Activated CD4-positive, CD25-positive, alpha-beta regulatory T cell (primary cell): Measurements from ENCODE around the gene PCYOX1L.

ENCODE experiments used
- DNase-seq, 4 experiments: peaks; one replicate each; lab custom pipeline; 2025; lab: John Stamatoyannopoulos, UW

Gene PCYOX1L

GRCh38 chr5:149337736-149338135, 20.1 kb upstream of the PCYOX1L start:
- no peak for DNase-seq

DNA sequence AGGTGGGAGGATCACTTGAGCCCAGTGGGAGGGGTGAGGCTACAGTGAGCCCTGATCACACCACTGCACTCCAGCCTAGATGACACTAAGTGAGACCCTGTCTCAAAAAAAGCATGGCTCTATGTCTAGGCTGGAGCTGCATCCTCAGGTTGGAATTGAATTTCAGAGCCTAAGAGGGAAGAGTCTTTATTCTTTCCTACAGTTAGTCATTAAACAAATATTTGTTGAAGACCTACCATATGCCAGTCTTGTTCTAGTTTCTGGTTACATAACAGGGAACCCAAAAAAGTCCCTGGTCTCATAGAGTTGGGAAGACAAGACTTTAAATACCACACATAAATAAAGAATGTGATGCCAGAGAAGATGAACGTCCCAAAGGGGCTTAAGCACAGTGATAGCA, 19.5 kb upstream of the PCYOX1L start:
- no peak for DNase-seq

DNA sequence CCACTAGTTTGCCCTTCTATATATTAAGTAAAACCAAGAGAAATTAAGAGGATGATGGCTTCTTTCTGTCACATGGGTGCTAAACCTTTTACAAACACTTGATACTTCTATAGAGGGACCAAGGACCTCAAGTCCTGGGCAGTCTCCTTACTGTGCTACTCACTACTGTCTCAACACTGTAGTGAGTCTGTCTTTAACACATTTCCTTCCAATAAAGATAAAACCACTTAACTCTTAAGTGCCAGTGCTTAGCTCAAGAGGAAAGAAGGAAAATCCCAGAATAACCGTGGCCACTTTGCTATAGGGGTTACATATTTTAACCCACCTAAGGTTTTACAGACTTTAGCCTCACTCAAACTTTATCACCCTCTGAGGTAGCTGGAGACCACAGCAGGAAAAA, 16.9 kb upstream of the PCYOX1L start:
- no peak for DNase-seq

GRCh38 chr5:149341876-149342275, 16.0 kb upstream of the PCYOX1L start:
- no peak for DNase-seq

DNA sequence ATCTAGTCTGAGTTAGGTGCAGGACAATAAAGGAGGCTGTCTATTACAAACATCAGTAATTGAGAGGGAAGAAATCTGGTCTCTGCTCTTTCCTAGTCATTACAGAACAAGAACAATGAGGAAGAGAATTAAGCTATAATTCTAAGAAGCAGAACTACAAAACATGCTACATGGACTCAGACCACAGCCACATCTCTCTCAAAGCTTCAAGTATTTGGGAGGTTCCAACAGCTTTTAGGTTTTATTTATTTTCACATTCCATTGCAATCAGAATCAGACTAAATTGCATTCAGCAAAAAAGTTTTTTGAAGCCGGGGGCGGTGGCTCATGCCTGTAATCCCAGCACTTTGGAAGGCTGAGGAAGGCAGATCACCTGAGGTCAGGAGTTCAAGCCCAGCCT, 13.7 kb upstream of the PCYOX1L start:
- no peak for DNase-seq

GRCh38 chr5:149345147-149345891, 12.5 kb upstream of the PCYOX1L start, which contains the start of gene GRPEL2:
TSS of gene GRPEL2 (plus strand) at chr5:149345499. CDS start at chr5:149345540, 41 bp downstream.
- DNase-seq = peak; percentile 68 to 79 (median 74)

- DNase-seq = no peak
Observed at GRCh38 chr5:149345892-149346222, 12.0 kb upstream of the PCYOX1L start.

DNA sequence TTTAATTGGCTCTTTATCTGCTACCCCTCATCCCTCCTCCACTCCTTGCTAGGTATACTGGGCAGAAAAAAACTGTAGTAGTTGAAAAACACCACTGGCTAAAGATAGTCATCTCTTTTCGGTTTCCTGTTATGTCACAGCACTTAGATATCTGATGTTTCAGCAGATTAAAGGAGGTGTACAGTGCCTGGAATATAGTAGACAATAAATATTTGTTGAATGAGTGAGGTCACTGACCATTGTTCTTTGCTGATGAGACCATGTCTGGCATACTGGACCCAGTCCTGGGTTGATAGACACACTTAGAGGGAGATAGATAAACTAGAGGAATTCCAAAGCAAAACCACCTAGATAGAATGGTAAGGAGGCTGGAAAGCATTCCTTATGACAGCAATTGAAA, 9.3 kb upstream of the PCYOX1L start:
- no peak for DNase-seq

DNA sequence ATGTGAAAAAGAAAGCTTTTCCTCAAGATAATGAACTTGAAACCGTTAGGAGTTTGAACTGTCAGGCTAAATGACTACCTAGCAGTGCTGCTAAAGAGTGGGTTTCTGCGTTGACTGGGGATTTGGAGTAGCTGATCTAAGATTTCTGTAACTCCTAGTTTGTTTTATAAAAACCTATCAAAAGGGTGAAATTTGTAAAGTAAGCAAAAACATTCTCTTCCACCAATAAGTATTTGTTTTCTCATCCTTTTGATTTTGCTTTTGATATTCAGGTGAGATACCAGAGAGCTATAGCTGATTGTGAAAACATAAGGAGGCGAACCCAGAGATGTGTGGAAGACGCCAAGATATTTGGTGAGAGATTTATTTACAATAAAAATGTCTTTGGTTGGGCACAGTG, 8.5 kb upstream of the PCYOX1L start:
- DNase-seq = no peak

- DNase-seq = no peak
Observed at GRCh38 chr5:149352169-149352568, 5.7 kb upstream of the PCYOX1L start.

GRCh38 chr5:149353911-149354310, 3.9 kb upstream of the PCYOX1L start:
- DNase-seq = no peak

GRCh38 chr5:149355688-149356087, 2.2 kb upstream of the PCYOX1L start:
- DNase-seq = no peak

GRCh38 chr5:149356391-149356790, 1.5 kb upstream of the PCYOX1L start:
- no peak for DNase-seq

GRCh38 chr5:149358294-149358651, 427 bp downstream of the PCYOX1L start:
- DNase-seq = no peak

DNA sequence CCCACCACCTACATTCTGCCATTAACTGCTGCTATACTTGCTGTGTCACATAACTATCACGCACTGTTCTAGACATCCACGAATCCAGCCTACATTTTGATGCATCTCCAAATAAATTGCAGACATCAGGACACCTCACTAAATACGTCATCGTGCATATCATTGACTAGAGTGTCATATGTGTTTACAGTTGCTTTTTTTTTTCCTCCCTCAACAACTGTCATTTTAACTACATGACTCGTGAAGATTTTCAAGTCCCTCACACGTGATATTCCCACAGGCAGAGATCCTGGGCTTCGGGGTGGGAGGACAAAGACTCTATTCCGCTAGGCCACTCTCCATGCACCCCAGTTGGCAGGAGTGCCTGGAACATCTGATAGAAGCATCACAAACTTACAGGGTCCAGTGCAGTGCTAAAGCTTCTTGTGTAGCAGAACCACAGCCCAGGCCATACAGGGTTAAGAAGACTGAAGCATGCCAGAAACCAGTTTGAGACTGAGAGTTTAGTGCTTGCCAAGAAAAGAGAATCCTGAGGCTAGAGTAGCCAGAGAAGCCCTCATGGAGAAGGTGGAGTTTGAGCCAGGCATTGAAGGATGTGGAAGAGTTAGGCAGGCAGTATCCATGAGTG, 1.1 kb downstream of the PCYOX1L start:
- DNase-seq = no peak

DNA sequence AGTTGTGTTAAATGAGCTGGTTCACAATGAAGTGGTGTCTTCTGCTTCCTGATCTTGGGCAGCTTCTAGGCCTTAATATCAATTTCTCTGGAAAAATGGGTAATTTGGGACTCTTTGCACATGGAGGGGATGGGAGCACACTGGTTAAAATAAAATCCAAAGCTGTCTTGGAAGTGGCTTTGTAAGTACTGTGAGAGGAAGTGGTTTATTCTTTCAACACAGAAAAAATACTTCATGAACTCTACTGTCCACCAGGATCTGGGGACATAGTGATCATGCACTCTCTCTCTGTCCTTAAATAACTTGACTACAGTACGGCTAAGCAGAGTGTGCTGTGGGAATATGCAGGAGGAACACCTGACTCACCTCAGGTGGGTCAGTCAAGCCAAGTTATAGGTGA, 2.4 kb downstream of the PCYOX1L start:
- DNase-seq = no peak

DNA sequence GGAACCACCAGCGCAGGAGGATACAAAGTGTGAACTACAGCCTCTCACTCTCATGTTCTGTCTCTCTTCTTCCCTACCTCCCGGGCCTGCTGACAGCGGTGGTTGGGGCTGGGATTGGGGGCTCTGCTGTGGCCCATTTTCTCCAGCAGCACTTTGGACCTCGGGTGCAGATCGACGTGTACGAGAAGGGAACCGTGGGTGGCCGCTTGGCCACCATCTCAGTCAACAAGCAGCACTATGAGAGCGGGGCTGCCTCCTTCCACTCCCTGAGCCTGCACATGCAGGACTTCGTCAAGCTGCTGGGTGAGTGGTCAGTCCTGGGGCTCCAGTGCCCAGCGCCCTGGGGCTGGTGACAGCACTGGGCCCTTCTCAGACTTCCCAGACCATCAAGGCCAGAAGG, 4.7 kb downstream of the PCYOX1L start:
- no peak for DNase-seq

- no peak for DNase-seq
Observed at GRCh38 chr5:149363358-149363757, 5.5 kb downstream of the PCYOX1L start.

GRCh38 chr5:149363936-149364335, 6.1 kb downstream of the PCYOX1L start:
- no peak for DNase-seq

DNA sequence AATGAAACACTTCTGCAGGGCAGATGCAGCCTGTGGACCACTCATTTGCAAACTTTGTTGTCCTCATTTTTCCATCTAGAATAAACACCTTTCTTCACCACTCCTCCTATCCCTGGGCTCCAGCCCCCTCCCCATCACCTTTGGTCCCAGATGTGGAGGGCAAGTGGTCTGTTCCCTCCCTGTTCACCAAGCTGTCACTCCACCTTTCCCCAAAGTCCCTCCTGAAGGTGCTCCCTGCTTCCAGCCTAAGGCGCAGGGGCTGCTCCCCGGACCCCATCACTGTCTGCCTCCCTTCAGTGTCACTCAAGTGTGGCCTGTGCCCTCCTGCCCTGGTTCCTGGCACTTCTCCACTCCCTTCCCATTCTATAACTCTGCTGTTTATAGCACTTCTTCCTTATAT, 6.9 kb downstream of the PCYOX1L start:
- DNase-seq = no peak

- no peak for DNase-seq
Observed at GRCh38 chr5:149365418-149365817, 7.6 kb downstream of the PCYOX1L start.

GRCh38 chr5:149366169-149366729, 8.4 kb downstream of the PCYOX1L start:
- DNase-seq = no peak

- DNase-seq = peak in 3 of 4 experiments; percentile 12 to 29 (median 20)
Observed at GRCh38 chr5:149367249-149367971, 9.6 kb downstream of the PCYOX1L start.
